HG02798 (cell line): Measurements from ENCODE around the gene OR6X1.
A peak's percentile ranks its signal among the peaks of the same experiment; 100 is the strongest.
"Not testable (repeated sequence)": the region's sequence is repeated elsewhere in the genome, so short reads cannot be mapped to it uniquely, and the experiment has no call there.

ENCODE experiments used
- ATAC-seq: cut with Tn5 transposase; IDR thresholded peaks from one replicate; pipeline ENCODE4 v1.9.1; 2021; ENCODE audit warnings: mild to moderate bottlenecking; ENCODE audit not compliant: unreplicated experiment, poor library complexity

OR6X1 gene

DNA sequence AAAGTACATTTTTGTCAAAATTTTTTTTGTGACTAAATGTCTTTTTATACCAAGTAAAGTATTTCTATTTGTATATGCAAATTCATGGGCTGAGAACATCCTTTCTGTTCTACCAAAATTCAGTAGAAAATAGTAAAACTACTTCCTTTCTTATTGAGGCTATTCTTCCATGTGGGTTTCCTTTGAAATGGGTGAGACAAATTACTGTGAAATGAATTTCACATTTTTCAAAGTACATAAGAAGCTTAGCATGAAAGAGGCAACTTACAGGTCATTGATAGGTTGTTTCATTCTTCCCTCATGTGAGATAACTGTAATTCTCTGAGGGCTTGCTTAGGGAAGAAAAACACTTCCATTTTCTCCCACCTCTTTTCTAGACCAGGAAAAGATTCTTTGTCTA is 1.0 kb upstream of the OR6X1 start:
- no peak for ATAC-seq

DNA sequence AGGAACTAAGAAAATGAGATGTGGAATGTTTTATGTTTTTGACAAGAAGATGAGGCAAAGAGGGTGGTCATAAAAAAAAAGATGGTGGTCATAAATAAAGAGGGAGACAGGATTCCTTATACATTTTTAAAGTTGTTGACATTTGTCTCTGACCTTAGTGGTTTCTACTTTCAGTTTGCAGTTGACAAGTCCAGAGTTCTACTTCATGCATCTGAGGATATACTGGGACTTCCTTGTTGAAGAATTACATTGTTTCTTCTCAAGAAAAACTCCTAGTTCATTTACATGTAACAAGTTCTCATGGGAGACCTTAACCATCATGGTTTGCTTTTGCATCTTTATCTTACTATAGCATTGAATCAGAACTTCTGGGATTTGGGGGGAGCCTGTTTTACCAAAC is 1.2 kb downstream of the OR6X1 start:
- peak; percentile 56 for ATAC-seq

DNA sequence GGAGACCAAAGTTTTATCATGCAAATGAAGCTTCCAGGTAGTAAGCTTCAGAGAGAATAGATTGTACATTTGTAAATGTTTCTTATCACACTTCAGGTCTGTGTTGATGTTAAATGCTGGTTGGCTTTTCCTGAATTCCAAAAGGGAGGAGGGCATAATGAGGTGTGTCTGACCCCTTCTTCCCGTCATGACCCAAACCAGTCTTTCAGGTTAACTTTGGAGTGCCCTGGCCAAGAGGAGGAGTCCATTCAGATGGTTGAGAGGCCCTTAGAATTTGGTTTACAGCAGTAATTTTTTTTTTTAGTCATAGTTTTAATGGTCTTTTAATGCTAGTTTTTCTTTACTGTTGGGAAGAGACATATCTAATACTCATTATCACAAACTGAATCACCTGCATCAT is 2.5 kb downstream of the OR6X1 start:
- ATAC-seq: no peak

DNA sequence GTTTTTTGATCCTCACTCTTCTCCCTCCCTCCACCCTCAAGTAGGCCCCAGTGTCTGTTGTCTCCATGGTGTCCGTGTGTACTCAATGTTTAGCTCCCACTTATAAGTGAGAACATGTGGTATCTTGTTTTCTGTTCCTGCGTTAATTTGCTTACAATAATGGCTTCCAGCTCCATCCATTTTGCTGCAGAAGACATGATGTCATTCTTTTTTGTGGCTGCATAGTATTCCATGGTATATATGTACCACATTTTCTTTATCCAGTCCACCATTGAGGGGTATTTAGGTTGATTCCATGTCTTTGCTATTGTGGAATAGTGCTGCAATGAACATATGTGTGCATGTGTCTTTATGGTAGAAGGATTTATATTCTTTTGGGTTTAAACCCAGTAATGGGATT is 6.0 kb downstream of the OR6X1 start:
- not testable (repeated sequence) for ATAC-seq

DNA sequence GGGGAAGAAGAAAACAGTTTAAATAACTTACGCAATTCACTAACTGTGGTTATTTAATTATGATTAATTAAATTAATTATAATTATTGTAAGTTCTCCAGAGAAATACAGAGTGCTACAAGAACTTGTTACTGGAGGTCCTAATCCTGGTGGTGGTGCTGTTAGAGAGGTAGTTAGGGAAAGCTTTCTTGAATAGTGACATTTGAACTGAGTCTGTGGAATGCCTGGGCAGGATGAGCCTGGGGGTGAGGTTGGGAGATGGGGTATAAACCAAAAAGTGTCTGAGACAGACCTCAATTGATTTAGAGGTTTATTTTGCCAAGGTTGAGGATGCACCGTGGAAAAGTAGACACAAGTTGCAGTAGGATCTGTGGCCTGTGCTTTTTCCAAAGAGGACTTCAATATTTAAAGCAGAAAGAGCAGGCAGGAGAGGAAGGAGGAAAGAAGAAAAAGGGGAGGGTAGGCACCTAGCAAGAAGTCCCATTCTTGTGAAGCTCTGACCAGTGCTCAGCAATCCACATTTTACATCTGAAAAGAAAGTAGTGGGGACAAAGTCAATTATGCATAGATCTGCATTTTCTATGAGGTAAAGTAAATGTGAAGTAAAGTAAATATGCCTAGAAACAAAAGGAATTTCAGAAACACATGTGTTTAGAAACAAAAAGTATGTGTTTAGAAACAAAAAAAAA is 8.4 kb downstream of the OR6X1 start:
- no peak for ATAC-seq

DNA sequence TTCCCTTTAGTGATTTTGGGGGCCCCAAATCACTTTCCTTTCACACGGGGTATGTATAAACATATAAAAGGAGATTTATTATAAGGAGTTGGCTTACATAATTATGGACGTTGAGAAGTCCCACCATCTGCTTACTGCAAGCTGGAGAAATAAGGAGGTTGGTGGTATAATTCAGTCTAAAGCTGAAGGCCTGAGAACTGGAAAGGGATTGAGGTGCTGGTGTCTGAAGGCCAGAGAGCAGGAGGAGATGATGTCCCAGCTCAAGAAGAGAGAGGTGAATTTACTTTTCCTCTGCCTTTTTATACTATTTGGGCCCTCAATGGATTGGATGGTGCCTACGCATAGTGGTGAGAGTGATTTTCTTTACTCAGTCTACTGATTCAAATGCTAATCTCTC is 11.6 kb downstream of the OR6X1 start:
- ATAC-seq: no peak

DNA sequence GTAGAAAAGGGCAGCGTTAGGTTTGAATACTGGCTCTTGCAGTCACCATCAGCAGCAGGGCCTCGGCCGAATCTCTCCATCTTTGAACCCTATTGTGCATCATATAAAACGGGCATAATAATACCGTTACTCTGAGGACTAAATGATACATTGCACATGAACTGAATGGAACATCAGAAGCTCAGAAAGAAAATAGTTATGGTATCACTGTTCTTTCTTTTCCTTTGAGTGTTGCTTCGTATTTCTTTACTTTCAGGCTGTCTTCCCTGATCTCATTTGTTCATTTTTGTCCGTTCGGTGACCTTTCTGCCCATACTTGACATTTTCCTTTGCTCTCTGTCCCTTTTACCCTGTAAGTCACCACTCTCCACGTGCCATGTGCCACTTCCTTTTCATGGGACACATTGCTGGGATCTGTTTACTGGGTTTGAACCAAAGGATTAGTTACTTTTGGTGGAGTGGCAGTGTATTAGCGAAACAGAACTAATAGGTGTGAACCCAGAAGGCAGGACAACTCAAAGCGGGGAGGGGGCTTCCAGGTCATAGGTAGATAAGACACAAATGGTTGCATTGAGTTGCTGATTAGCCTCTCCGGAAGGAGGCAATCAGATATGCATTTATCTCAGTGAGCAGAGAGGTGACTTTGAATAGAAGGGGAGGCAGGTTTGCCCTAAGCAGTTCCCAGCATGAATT is 12.1 kb downstream of the OR6X1 start:
- ATAC-seq: no peak

DNA sequence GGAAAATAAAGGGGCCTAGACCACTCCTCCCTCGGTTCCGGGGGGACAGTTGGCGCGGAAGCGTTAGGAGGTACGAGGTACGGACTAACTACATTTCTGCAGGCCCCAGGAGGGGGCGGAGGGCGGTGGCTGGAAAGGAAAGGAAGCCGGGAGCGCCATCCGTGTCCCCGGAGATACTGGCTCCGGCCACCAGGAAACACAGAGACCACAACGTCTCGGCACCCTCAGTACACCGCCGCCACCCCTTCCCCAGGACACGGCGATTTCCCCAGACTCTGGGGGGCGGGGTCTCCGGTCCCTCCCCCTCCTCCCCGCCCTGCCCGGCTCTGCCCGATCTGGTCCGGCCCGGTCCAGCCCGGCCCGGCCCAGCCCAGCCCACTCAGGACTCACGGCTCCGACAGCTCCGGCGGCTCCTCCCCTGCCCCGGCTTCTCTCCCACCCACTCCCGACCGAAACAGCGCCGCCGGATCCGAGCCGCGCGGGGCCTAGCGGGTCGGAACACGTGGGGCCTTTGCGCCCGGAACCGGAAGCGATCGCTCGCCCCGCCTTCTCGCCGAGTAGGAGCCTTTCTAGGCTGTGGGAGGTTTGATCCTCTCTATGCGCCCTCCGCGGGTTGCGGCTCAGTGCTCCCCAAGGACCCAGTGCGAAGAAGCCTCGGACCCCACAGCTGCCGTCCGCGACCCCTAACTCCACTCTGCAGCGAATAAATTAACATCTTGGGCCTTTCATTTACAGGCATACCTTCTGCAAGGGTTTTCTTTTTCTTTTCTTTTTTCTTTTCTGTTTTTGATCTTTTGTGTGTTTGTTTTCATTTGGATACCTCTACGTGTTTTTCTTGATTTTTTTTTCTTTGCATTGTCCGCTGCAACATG is 12.9 kb downstream of the OR6X1 start, which contains the start of gene ZNF202:
Gene ZNF202 (minus strand): TSS at position 502 of the 872 bp plus-strand sequence. CDS start 10,772 bp downstream, outside the sequence.
- peak; percentile 99 for ATAC-seq

DNA sequence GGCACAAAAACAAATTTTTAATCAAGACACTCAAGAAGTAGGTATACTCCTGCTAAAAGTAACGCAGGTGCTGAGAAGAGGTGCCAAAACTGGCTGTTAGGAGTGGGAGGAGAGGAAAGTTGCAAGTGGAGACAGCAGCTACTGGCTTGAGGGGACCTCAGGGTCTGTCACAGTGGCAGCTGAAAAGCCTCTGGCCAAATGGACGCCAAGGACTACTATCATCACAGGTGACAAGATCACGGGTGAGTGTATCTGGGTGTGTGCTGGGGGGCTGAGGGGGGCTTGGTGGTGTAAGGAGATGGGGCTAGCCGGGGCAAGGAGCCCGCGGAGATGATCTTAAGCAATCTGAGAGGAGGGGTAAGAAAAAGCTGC is 13.5 kb downstream of the OR6X1 start:
- peak; percentile 11 for ATAC-seq

DNA sequence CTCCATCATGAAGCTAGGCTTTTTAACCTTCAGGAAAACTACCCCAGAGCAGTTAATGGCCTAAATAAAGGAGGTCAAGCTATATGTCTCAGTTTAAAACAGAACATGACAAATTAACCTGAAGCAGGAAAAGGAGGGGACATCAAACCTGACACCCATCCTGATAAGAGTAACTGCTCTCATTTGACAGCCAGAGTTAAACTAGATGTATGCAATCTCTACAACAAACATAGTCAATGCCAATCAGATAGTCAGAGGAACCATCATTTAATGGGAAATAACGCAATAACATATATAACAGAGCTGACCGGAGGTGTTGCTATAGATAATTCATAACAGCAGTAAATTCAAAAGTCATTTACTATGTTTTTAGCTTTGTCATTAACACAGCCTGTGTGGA is 15.9 kb downstream of the OR6X1 start:
- ATAC-seq: no peak

DNA sequence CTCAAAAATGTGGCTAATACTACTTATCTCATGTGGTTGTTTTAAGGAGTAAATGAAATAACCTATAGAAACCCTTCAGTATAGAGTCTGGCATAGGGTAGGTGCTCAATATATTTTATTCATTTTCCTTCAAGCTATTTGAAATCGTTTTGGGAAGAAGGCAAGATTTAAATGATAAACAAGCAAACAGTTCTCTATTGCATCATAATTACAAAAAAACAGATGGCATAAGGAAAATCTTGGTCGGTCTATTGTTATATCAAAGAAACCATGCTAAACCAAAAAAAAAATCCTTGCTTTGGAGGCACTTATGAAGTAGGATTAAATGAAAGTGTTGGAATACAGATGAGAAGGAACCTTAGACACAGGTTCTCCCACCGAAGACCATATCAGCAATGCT is 17.5 kb downstream of the OR6X1 start:
- ATAC-seq: no peak

DNA sequence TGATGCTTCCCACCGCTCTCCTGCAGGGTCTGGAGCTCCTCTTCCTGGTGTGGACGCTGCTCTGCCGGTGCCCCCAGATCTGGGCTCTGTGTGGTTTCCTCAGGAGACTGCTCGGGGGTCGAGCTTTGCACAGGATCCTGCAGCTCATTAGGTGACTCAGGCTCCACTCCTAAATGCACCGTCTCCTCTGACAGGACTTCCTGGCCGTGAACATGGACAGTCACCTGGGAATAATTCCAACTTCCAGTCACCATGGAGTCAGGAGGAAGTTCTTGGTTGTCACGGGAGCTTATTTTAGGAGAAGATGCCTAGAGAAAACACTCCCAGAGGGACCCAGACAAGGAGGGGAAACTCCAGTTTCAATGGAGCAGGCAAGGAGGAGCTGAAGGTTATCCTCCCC is 24.7 kb downstream of the OR6X1 start:
- ATAC-seq: no peak

DNA sequence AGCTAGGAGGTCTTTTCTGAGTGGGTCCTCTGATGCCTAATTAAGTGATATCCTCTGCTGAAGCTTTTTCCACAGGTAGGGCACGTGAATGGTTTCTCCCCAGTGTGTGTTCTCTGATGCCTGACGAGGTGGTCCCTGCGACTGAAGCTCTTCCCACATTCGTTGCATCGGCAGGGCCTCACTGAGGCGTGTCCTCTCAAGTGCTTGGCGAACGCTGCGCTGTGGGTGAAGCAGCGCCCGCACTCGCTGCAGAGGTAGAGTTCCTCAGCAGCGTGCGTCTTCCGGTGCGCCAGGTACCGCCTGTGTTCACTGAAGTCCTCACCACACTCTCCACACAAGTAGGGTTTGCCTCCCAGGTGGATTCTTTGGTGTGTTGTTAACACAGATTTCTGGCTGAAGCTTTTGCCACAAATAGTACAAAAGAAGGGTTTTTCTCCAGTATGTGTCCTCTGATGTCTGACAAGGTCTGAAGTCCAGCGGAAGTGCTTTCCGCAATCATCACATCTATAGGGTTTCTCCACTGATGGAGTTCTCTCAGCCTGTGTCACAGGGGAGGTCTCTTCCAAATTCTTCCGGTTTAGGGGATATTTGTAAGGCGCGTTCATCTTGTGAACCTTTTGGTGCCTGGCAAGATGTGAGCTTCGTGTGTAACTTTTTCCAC is 28.2 kb downstream of the OR6X1 start:
- ATAC-seq: no peak

DNA sequence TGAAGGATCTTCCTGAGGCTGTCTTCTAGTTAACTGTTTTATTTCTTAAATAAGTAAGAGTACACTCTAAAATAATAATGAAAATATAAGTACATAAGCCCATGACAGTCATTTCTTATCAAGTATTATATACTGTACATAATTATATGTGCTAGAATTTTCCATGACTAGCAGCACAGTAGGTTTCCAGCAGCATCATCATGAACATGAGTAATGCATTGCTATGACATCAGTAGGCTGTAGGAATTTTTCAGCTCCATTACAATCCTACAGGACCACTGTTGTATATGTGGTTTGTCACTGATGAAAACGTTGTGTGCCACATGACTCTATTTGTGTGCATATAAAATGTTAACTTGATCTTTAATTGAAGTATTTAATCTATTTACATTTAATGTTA is 34.9 kb downstream of the OR6X1 start:
- ATAC-seq: no peak

DNA sequence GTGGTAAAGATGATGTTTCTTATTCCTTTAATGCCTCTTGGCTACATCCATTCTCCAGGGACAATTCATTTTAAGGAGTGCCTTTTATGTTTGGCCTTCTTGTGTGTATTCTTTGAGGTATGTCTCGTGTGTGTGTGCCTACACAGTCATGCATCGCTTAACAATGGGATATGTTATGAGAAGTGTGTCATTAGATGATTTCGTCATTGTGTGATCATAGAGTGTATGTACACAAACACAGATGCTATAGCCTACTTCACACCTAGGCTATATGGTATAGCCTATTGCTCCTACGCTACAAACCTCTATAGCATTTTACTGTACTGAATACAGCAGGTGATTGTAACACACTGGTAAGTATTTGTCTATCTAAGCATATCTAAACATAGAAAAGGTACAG is 35.8 kb downstream of the OR6X1 start:
- ATAC-seq: no peak

DNA sequence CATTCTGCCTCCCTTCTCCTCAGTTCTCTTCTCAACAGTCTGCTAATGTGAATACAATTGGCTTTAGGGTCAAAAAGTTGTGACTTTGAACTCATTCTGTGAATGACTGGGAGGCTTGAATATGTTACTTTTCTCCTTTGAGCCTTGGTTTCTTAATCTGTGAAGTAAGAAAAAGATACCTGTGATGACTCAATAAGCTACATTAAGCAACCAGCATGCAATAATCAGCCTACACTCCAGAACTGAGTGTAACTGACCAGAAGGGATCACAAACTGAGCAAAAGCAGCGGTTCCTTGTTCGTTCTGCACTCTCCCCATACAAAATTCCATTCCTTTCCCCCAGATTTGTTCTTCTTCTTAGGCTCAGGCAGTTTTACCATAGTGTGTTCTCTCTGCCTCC is 36.3 kb downstream of the OR6X1 start:
- no peak for ATAC-seq

DNA sequence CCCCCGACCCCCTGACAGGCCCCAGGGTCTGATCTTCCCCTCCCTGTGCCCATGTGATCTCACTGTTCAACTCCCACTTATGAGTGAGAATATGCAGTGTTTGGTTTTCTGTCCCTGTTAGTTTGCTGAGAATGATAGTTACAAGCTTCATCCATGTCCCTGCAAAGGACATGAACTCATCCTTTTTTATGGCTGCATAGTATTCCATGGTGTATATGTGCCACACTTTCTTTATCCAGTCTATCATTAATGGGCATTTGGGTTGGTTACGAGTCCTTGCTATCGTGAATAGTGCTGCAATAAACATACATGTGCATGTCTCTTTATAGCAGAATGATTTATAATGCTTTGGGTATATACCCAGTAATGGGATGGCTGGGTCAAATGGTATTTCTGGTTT is 41.7 kb downstream of the OR6X1 start:
- ATAC-seq: not testable (repeated sequence)

DNA sequence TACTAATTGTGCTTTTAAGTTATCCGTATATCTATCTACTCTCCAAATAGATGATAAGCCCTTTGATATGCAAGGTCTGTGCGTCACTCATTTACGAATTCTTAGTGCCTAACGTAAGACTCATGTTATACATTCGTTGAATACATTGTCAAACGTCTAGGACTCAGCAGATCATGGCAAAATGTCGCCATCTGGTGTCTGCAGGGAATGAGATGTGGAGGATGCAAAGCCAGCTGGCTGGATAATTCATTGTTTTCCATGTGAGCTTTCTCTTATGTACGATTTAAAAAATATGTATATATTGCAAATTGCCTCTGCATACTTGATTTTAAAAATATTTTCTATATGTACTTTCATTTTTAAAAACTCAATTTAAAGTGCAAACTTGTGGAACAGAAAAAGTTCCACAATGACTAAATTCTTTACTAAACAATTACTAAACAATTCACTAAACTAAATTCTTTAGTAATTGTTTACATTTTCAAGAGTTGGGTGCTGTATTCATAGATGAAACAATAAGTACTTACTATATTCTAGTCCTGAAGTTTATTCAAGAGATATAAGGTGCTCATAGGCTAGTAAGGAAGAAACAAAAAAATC is 46.6 kb downstream of the OR6X1 start:
- ATAC-seq: peak; percentile 59

DNA sequence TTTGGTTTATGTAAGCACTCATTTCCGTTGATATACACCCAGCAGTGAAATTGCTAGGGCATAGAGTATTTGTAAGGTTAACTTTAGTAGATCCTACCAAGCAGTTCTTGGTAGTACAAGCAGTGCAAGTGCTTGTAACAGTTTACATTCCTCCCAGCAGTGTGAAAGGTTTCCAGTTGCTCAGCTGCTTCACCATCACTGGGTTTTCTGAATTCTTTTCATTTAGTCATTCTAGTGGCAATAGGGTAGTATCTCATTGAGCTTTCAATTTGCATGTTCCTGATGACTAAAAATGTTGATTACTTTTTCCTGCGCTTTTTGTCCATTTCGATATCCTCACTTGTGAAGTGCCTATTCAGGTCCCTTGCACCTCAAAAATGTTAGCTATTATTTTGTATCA is 47.1 kb downstream of the OR6X1 start:
- no peak for ATAC-seq

DNA sequence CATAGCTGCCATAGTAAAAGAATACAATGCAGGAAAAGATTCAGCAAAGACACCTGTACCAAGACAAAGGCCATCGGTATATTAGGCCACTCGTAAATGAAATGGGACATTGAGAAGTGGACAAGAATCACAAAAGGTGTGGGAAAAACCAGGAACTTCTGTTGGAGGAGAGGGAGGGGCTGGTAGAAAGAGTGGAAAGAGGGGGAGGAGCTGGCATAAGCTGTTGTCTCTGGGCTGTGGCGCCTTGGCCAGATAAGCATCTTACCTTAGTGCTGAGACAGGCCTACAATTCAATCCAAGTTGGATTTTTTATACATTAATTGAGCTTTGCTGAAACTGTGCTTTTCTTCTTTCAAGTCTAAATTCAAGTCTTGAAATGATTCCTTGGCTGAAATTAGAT is 50.0 kb downstream of the OR6X1 start:
- no peak for ATAC-seq
